GM12878 (cell line): ENCODE results near the gene TELO2. TPM values are rescaled to one million over a fixed set of nuclear protein-coding genes. Genes with fewer than 3 reads are reported as not detected.

ENCODE experiments used
- ATAC-seq: fragments of 200-7000 bp; cut with Tn5 transposase; 3 replicates; pipeline ENCODE4 v1.9.1; 2020; ENCODE audit warnings: mild to moderate bottlenecking, moderate library complexity
- BruUV-seq: library from RNA; stranded (reverse); fragments of 400-500 nt; replicated peaks from 2 replicates; lab custom pipeline; 2021; lab: Mats Ljungman, UMichigan
- CTCF ChIA-PET: fragments of 300-600 bp; sonication (Branson Sonifier 250); formaldehyde crosslinking; extraction: SDS; loops from one replicate; lab custom pipeline; 2021; ENCODE audit warnings: inconsistent platforms; lab: Yijun Ruan, JAX
- POLR2A ChIA-PET: fragments of 350-600 bp; formaldehyde crosslinking; extraction: SDS; loops from one replicate; lab custom pipeline; 2021; ENCODE audit warnings: inconsistent platforms; lab: Charles Lee
- RAD21 ChIA-PET: fragments of 300-600 bp; sonication (Branson Sonifier 250); formaldehyde crosslinking; loops from one replicate; lab custom pipeline; 2023; ENCODE audit warnings: antibody characterized with exemption; ENCODE audit not compliant: unreplicated experiment; lab: Charles Lee
- SMC1A ChIA-PET: fragments of 300-600 bp; sonication (Branson Sonifier 250); formaldehyde crosslinking; loops from one replicate; lab custom pipeline; 2023; ENCODE audit not compliant: unreplicated experiment, uncharacterized antibody; lab: Charles Lee
- DNase-seq: peaks from one replicate; pipeline ENCODE4 v3.0.0-alpha.2; 2011; ENCODE audit warnings: low read depth, low spot score
- FAIRE-seq: peaks from 3 replicates; lab custom pipeline; 2011; peaks lifted over from hg19 to GRCh38; lab: Jason Lieb, UNC
- H2AFZ ChIP-seq: 2 replicates; pipeline ENCODE4 v1.6.0; 2011; ENCODE audit warnings: low read depth, low read length, control low read depth; ENCODE audit not compliant: control insufficient read depth
- H3K27ac ChIP-seq: 2 replicates; pipeline ENCODE4 v1.5.1; 2011; ENCODE audit warnings: control low read depth; ENCODE audit not compliant: control insufficient read depth, insufficient read depth
- H3K27me3 ChIP-seq, 2 experiments: replicated peaks in 1 of 2; 2 replicates each; pipeline versions ENCODE4 v1.6.0 to v1.6.1; 2011; ENCODE audit warnings: low read length in 1 of 2; ENCODE audit not compliant: control insufficient read depth in 2 of 2, insufficient read depth in 2 of 2
- H3K36me3 ChIP-seq, 2 experiments: 2 replicates each; pipeline ENCODE4 v1.5.1; 2011; ENCODE audit warnings: low read length in 1 of 2; ENCODE audit not compliant: control insufficient read depth in 2 of 2, insufficient read depth in 2 of 2
- H3K4me1 ChIP-seq: 2 replicates; pipeline ENCODE4 v1.6.1; 2011; ENCODE audit warnings: mild to moderate bottlenecking, low read length, moderate library complexity, mixed read lengths; ENCODE audit not compliant: control insufficient read depth, insufficient read depth
- H3K4me2 ChIP-seq: 2 replicates; pipeline ENCODE4 v1.6.0; 2011; ENCODE audit warnings: control low read depth; ENCODE audit not compliant: control insufficient read depth, insufficient read depth
- H3K4me3 ChIP-seq: fragments of 200-600 bp; sonication (generic); 2 replicates; pipeline ENCODE4 v1.5.1; 2016
- H3K79me2 ChIP-seq: 2 replicates; pipeline ENCODE4 v1.6.0; 2011; ENCODE audit warnings: low read length; ENCODE audit not compliant: control insufficient read depth, insufficient read depth
- H3K9ac ChIP-seq: 2 replicates; pipeline ENCODE4 v1.8.0; 2011; ENCODE audit warnings: low read length, control low read depth, mixed read lengths; ENCODE audit not compliant: control insufficient read depth, insufficient read depth
- H3K9me3 ChIP-seq: replicated peaks from 3 replicates; pipeline ENCODE4 v1.5.1; 2011; ENCODE audit warnings: mild to moderate bottlenecking, low read length; ENCODE audit not compliant: control insufficient read depth, insufficient read depth
- H4K20me1 ChIP-seq: 2 replicates; pipeline ENCODE4 v1.6.0; 2011; ENCODE audit not compliant: control insufficient read depth, insufficient read depth
- ATF2 ChIP-seq: IDR thresholded peaks from 2 replicates; pipeline ENCODE4 v1.6.1; 2012; ENCODE audit warnings: low read length, inconsistent platforms
- BCL11A ChIP-seq: IDR thresholded peaks from 2 replicates; pipeline ENCODE4 v1.6.1; 2011; ENCODE audit warnings: low read depth, low read length
- BRCA1 ChIP-seq: IDR thresholded peaks from 2 replicates; pipeline ENCODE4 v1.6.1; 2011; ENCODE audit warnings: low read depth, low read length, improper control_type of control experiment
- CBX5 ChIP-seq: sonication (generic); IDR thresholded peaks from 2 replicates; pipeline ENCODE4 v1.6.1; 2016; ENCODE audit warnings: low read depth, moderate library complexity, mild to moderate bottlenecking, inconsistent platforms
- ETV6 ChIP-seq, 2 experiments: fragments of 450-650 bp in 1 of 2; IDR thresholded peaks in 1 of 2; conservative IDR thresholded peaks in 1 of 2; 2 replicates each; pipeline ENCODE4 v1.6.1; 2014; ENCODE audit warnings: antibody characterized with exemption in 1 of 2, borderline replicate concordance in 1 of 2, low read depth in 1 of 2, mild to moderate bottlenecking in 1 of 2, moderate library complexity in 1 of 2
- FOXK2 ChIP-seq: fragments of 450-650 bp; IDR thresholded peaks from 2 replicates; pipeline ENCODE4 v1.6.1; 2017; ENCODE audit warnings: mild to moderate bottlenecking, moderate library complexity
- HDGF ChIP-seq: fragments of 450-650 bp; IDR thresholded peaks from 2 replicates; pipeline ENCODE4 v1.6.1; 2016; ENCODE audit warnings: antibody characterized with exemption
- KDM1A ChIP-seq: fragments of 200-600 bp; sonication (generic); IDR thresholded peaks from 2 replicates; pipeline ENCODE4 v1.6.1; 2016; ENCODE audit warnings: borderline replicate concordance
- NR2C2 ChIP-seq: IDR thresholded peaks from 2 replicates; pipeline ENCODE4 v1.6.1; 2011; ENCODE audit warnings: borderline replicate concordance, low read depth; ENCODE audit not compliant: control insufficient read depth, insufficient read length
- PAX8 ChIP-seq: fragments of 450-650 bp; IDR thresholded peaks from 2 replicates; pipeline ENCODE4 v1.6.1; 2017; ENCODE audit warnings: mild to moderate bottlenecking, moderate library complexity
- POU2F2 ChIP-seq: IDR thresholded peaks from 3 replicates; pipeline ENCODE4 v1.6.1; 2011; ENCODE audit warnings: low read depth, mild to moderate bottlenecking, low read length, borderline replicate concordance
- RELA ChIP-seq: fragments of 450-650 bp; IDR thresholded peaks from 2 replicates; pipeline ENCODE4 v1.8.0; 2014; ENCODE audit warnings: borderline replicate concordance; ENCODE audit not compliant: partially characterized antibody
- SIX5 ChIP-seq: IDR thresholded peaks from 2 replicates; pipeline ENCODE4 v1.6.1; 2011; ENCODE audit warnings: mild to moderate bottlenecking, low read depth, low read length, moderate library complexity; ENCODE audit not compliant: severe bottlenecking
- SMAD5 ChIP-seq: IDR thresholded peaks from 2 replicates; pipeline ENCODE4 v1.6.1; 2016; ENCODE audit warnings: antibody characterized with exemption, low read depth
- SRF ChIP-seq, 2 experiments: IDR thresholded peaks; 2 replicates each; pipeline ENCODE4 v1.6.1; 2011; ENCODE audit warnings: low read depth in 2 of 2, low read length in 2 of 2, mild to moderate bottlenecking in 1 of 2, moderate library complexity in 1 of 2
- USF2 ChIP-seq: IDR thresholded peaks from 2 replicates; pipeline ENCODE4 v1.6.1; 2011; ENCODE audit warnings: low read depth, low read length, improper control_type of control experiment, borderline replicate concordance
- ZBTB4 ChIP-seq: fragments of 450-650 bp; formaldehyde crosslinking; IDR thresholded peaks from 2 replicates; pipeline ENCODE4 v1.4.0; 2022; ENCODE audit warnings: mild to moderate bottlenecking, moderate library complexity
- ZNF217 ChIP-seq: fragments of 450-650 bp; IDR thresholded peaks from 2 replicates; pipeline ENCODE4 v1.6.1; 2017; ENCODE audit warnings: antibody characterized with exemption, mild to moderate bottlenecking
- WGBS: methylation state at CpG from one replicate; pipeline ENCODE4 v1.1.6; 2016; ENCODE audit warnings: low lambda C conversion rate; ENCODE audit not compliant: insufficient replicate concordance, insufficient coverage; ENCODE audit errors: missing lambda C conversion rate; 5-methylcytosine and 5-hydroxymethylcytosine counted together
- in situ Hi-C: fragments of 300-500 bp; cut with MboI; formaldehyde crosslinking; loops from 9 replicates; pipeline ENCODE4 v1.14.3; 2018; ENCODE audit warnings: mixed read lengths
- intact Hi-C: fragments of 100-400 bp; cut with micrococcal nuclease; formaldehyde crosslinking; loops from one replicate; pipeline ENCODE4 v1.14.2; 2022; ENCODE audit not compliant: unreplicated experiment
- polyA plus RNA-seq, 11 experiments: library from polyadenylated mRNA; depleted of rRNA in 4 of 11; unstranded in 6 of 11; stranded (reverse) in 5 of 11; fragments of >200 nt; fragmentation: Nextera tagmentation in 4 of 11; fragmentation: Illumina TruSeq in 1 of 11; extraction: Ambion mirVana in 4 of 11; extraction: Trizol in 1 of 11; gene quantifications; 1 replicate in 1 of 11; 2 replicates in 10 of 11; pipeline versions ENCODE4 v1.2.1 to v1.2.3, GENCODE V29; 2011 to 2016; ENCODE audit warnings: inconsistent platforms in 2 of 11, missing spikeins in 2 of 11, low read depth in 1 of 11
- total RNA-seq, 4 experiments: library from RNA; depleted of rRNA in 3 of 4; stranded (reverse); fragments of >200 nt in 3 of 4; fragmentation: Illumina TruSeq in 1 of 4; extraction: Trizol in 1 of 4; gene quantifications; 2 replicates each; pipeline versions ENCODE4 v1.2.1 to v1.2.3, GENCODE V29; 2013 to 2021

The TELO2 gene
- total and polyA plus RNA-seq, 10 of the 15 experiments (the other 5 are each of a cell fraction or from before 2014, with no cell fraction given): 0.55 to 72.8 (median 18.6) TPM

DNA sequence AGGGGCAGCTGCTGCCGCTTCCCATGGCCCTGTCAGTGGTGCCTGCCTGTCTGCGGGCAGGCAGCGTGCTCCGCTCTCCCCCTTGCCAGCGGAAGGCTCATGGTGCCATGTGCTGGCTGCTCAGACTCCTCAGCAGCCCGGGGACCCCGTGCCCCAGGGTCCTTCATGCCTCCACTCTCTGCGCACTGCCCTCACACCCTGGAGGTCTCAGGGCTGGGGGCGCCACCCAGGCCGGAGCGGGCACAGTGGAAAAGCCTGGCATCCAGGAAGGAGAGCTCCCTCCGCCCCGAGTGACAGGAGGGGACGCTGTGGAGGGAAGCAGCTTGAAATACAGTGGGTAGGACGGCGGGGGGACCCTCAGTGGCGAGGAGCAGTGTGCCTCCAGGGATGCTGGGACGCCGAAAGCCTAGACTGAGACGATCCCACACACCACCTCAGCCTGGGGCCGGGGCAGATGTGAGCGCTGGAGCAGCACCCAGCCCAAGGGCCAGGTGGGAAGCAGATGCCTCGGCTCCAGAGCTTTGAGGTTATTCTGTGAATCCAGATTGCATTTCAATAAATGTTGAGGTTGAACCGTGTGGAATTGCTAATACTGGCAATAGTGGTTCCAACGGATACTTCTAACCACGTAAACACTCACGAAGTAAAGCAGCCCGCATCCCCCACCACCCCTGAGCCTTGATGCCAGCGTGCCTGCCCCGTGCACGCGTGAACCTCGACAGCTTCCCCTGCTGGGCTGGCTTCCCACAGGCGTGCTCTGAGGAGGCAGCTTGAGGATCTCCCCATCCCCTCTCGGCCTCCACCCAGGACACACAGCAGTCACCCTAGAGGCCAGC is 46.8 kb downstream of the TELO2 start:
- ChIA-PET CTCF (no interaction called here), SMC1A (no interaction called here)
- DNase-seq (no peak), FAIRE-seq (no peak)
- no TSS peak for BruUV-seq
- H3K79me2 ChIP-seq: no peaks in the 10 kb centered on the region
- H4K20me1 ChIP-seq: no peaks in the 10 kb centered on the region
- no peak overlapping the region for H3K4me3 ChIP-seq
- H3K27ac ChIP-seq: no peak overlapping the region
- in situ Hi-C loops: no loop called here
- 74% methylated on average over 35 of the region's 35 CpGs for WGBS
- no peaks in the 10 kb centered on the region for H3K36me3 ChIP-seq
- H3K27me3 ChIP-seq: no peaks in the 10 kb centered on the region
- TF ChIP-seq ATF2 (no peak), KDM1A (no peak), ZBTB4 (CRISPR knock-in tag) (no peak), USF2 (no peak), NR2C2 (no peak), ZNF217 (no peak), HDGF (no peak), PAX8 (no peak), ETV6 (conservative IDR thresholded peaks at IDR 0.05 in 1 of 2, IDR thresholded peaks at IDR 0.05 in 1 of 2; ENCODE audit: borderline replicate concordance in 1 of 2, low read depth in 1 of 2) (no peak), BCL11A (no peak), SMAD5 (no peak), POU2F2 (no peak), BRCA1 (no peak), CBX5 (no peak), SIX5 (no peak), SRF (IDR thresholded peaks at IDR 0.05; ENCODE audit: low read depth in 2 of 2, low read length in 2 of 2) (no peak), FOXK2 (no peak), RELA (no peak)
- TF ChIP-seq, all 136 proteins: peak for 0
- H3K9ac ChIP-seq: no peak overlapping the region
- H2AFZ ChIP-seq: no peak overlapping the region
- POLR2A ChIA-PET: no interaction called here
- intact Hi-C loops: no loop called here
- RAD21 ChIA-PET: no interaction called here
- H3K4me1 ChIP-seq: peaks cover 7% of the 10 kb centered on the region
- H3K9me3 ChIP-seq: no peaks in the 10 kb centered on the region
- H3K4me2 ChIP-seq: no peak overlapping the region
- ATAC-seq: no peak
